Activated naive CD8-positive, alpha-beta T cell treated with anti-CD3 and anti-CD28 coated beads, Interleukin-2, amount 50 U/mL, for 16 hours (primary cell): Measurements from ENCODE around the gene MRPL53.

Experiments
- DNase-seq: peaks from one replicate; pipeline ENCODE4 v3.0.0-alpha.2; 2020; ENCODE audit warnings: low read depth, low spot score

The MRPL53 gene

GRCh38 chr2:74429487-74430451 is 42.7 kb downstream of the MRPL53 start:
- no peak for DNase-seq

GRCh38 chr2:74428675-74429074 is 43.8 kb downstream of the MRPL53 start:
- no peak for DNase-seq

GRCh38 chr2:74427551-74427950 is 44.9 kb downstream of the MRPL53 start:
- no peak for DNase-seq

- no peak for DNase-seq
Measured at GRCh38 chr2:74426181-74426758, 46.2 kb downstream of the MRPL53 start.

- no peak for DNase-seq
Measured at GRCh38 chr2:74425523-74425922, 47.0 kb downstream of the MRPL53 start.

GRCh38 chr2:74424995-74425406 is 47.5 kb downstream of the MRPL53 start:
- DNase-seq: no peak

- DNase-seq: no peak
Measured at GRCh38 chr2:74424139-74424992, 48.1 kb downstream of the MRPL53 start.

- DNase-seq: no peak
Measured at GRCh38 chr2:74423231-74424095, 49.0 kb downstream of the MRPL53 start.
